DND-41 (cell line): ENCODE data around the gene ARF3.

Source experiments
- CTCF ChIP-seq: IDR thresholded peaks from 2 replicates; pipeline ENCODE4 v1.5.1; 2012; ENCODE audit warnings: borderline replicate concordance, low read length, moderate library complexity, mild to moderate bottlenecking; ENCODE audit not compliant: poor library complexity, severe bottlenecking; ENCODE audit errors: extremely low read depth
- EZH2 ChIP-seq: IDR thresholded peaks from 3 replicates; pipeline ENCODE4 v1.6.1; 2012; ENCODE audit warnings: borderline replicate concordance, low read depth, mild to moderate bottlenecking, moderate library complexity, low read length, inconsistent platforms; ENCODE audit not compliant: severe bottlenecking

GRCh38 chr12:48930475-48930874 lies 26.8 kb downstream of the ARF3 start:
- TF ChIP-seq CTCF = no peak
- TF ChIP-seq EZH2 = no peak
